WTC11 (cell line): ENCODE measurements around the gene XBP1.

Experiments used
- SP1 ChIP-seq: sonication (generic); formaldehyde crosslinking; conservative IDR thresholded peaks from 2 replicates; pipeline ENCODE4 v1.8.1; 2022; ENCODE audit warnings: missing genetic modification reagents
- ZNF423 ChIP-seq: fragments of 250-450 bp; sonication (Bioruptor Pico); IDR thresholded peaks from 2 replicates; pipeline ENCODE4 v2.1.2; 2022; ENCODE audit warnings: mild to moderate bottlenecking, moderate library complexity
- TF ChIP-seq, protein P1 (sequence below): fragments of 200-600 bp; IDR thresholded peaks from 2 replicates; pipeline ENCODE4 v1.8.0; 2022; ENCODE audit warnings: antibody characterized with exemption
- TF ChIP-seq, protein P2 (sequence below): sonication (generic); formaldehyde crosslinking; IDR thresholded peaks from 2 replicates; pipeline ENCODE4 v1.8.1; 2023; ENCODE audit warnings: mild to moderate bottlenecking, moderate library complexity, missing genetic modification reagents
- TF ChIP-seq, protein P3 (sequence below): sonication (generic); formaldehyde crosslinking; conservative IDR thresholded peaks from 2 replicates; pipeline ENCODE4 v1.8.1; 2022; ENCODE audit warnings: mild to moderate bottlenecking, missing genetic modification reagents
- TF ChIP-seq, protein P4 (sequence below): sonication (generic); formaldehyde crosslinking; IDR thresholded peaks from 2 replicates; pipeline ENCODE4 v1.8.0; 2022; ENCODE audit warnings: mild to moderate bottlenecking, missing genetic modification reagents
- TF ChIP-seq, protein P5 (sequence below): sonication (generic); formaldehyde crosslinking; IDR thresholded peaks from 2 replicates; pipeline ENCODE4 v1.8.1; 2023; ENCODE audit warnings: mild to moderate bottlenecking, missing genetic modification reagents, moderate library complexity
- TF ChIP-seq, protein P6 (sequence below): fragments of 250-450 bp; sonication (Bioruptor Pico); IDR thresholded peaks from 2 replicates; pipeline ENCODE4 v2.1.2; 2022; ENCODE audit warnings: mild to moderate bottlenecking, moderate library complexity

DNA sequence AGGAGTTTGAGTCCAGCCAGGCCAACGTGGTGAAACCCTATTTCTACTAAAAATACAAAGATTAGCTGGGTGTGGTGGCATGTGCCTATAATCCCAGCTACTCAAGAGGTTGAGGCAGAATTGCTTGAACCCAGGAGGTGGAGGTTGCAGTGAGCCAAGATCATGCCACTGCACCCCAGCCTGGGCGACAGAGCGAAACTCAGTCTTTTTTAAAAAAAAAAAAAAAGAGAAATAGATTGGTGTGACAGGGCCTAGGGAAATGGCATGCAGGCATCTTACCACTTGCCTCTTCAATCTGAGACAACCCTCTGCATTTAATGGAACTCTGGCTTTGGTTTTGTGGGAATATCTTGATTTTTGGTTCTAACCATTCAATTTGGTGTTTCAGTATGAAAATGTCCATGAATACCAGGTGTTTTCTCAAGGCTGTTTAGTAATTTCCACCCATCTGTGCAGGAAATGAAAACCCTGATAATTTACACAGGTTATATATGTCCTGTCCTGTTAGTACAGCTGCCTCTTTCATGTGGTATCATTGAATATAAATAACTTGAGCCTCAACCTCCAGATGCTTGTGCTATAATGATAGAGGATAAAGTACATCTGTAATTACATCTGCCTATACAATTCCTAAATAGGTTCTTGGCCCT, 8.4 kb downstream of the XBP1 start:
- TF ChIP-seq, protein P1, sequence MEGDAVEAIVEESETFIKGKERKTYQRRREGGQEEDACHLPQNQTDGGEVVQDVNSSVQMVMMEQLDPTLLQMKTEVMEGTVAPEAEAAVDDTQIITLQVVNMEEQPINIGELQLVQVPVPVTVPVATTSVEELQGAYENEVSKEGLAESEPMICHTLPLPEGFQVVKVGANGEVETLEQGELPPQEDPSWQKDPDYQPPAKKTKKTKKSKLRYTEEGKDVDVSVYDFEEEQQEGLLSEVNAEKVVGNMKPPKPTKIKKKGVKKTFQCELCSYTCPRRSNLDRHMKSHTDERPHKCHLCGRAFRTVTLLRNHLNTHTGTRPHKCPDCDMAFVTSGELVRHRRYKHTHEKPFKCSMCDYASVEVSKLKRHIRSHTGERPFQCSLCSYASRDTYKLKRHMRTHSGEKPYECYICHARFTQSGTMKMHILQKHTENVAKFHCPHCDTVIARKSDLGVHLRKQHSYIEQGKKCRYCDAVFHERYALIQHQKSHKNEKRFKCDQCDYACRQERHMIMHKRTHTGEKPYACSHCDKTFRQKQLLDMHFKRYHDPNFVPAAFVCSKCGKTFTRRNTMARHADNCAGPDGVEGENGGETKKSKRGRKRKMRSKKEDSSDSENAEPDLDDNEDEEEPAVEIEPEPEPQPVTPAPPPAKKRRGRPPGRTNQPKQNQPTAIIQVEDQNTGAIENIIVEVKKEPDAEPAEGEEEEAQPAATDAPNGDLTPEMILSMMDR: no peak
- TF ChIP-seq, protein P2, sequence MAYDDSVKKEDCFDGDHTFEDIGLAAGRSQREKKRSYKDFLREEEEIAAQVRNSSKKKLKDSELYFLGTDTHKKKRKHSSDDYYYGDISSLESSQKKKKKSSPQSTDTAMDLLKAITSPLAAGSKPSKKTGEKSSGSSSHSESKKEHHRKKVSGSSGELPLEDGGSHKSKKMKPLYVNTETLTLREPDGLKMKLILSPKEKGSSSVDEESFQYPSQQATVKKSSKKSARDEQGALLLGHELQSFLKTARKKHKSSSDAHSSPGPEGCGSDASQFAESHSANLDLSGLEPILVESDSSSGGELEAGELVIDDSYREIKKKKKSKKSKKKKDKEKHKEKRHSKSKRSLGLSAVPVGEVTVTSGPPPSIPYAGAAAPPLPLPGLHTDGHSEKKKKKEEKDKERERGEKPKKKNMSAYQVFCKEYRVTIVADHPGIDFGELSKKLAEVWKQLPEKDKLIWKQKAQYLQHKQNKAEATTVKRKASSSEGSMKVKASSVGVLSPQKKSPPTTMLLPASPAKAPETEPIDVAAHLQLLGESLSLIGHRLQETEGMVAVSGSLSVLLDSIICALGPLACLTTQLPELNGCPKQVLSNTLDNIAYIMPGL: no peak
- TF ChIP-seq, protein P3, sequence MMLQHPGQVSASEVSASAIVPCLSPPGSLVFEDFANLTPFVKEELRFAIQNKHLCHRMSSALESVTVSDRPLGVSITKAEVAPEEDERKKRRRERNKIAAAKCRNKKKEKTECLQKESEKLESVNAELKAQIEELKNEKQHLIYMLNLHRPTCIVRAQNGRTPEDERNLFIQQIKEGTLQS (CRISPR knock-in tag): no peak
- TF ChIP-seq, protein P4, sequence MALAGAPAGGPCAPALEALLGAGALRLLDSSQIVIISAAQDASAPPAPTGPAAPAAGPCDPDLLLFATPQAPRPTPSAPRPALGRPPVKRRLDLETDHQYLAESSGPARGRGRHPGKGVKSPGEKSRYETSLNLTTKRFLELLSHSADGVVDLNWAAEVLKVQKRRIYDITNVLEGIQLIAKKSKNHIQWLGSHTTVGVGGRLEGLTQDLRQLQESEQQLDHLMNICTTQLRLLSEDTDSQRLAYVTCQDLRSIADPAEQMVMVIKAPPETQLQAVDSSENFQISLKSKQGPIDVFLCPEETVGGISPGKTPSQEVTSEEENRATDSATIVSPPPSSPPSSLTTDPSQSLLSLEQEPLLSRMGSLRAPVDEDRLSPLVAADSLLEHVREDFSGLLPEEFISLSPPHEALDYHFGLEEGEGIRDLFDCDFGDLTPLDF (CRISPR knock-in tag): no peak
- TF ChIP-seq SP1 (CRISPR knock-in tag): no peak
- TF ChIP-seq, protein P5, sequence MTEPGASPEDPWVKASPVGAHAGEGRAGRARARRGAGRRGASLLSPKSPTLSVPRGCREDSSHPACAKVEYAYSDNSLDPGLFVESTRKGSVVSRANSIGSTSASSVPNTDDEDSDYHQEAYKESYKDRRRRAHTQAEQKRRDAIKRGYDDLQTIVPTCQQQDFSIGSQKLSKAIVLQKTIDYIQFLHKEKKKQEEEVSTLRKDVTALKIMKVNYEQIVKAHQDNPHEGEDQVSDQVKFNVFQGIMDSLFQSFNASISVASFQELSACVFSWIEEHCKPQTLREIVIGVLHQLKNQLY (CRISPR knock-in tag): no peak
- TF ChIP-seq, protein P6, sequence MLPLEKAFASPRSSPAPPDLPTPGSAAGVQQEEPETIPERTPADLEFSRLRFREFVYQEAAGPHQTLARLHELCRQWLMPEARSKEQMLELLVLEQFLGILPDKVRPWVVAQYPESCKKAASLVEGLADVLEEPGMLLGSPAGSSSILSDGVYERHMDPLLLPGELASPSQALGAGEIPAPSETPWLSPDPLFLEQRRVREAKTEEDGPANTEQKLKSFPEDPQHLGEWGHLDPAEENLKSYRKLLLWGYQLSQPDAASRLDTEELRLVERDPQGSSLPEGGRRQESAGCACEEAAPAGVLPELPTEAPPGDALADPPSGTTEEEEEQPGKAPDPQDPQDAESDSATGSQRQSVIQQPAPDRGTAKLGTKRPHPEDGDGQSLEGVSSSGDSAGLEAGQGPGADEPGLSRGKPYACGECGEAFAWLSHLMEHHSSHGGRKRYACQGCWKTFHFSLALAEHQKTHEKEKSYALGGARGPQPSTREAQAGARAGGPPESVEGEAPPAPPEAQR (CRISPR knock-in tag): no peak
- no peak for TF ChIP-seq ZNF423
